Effector memory CD4-positive, alpha-beta T cell (primary cell): ENCODE results near the gene PRKCE.

Experiments
- DNase-seq, 3 donors: peaks; one replicate each; pipeline ENCODE4 v3.0.0-alpha.2; 2020
- H3K27ac ChIP-seq: 2 replicates; pipeline ENCODE4 v1.7.0; 2013; ENCODE audit warnings: mild to moderate bottlenecking, low read length, moderate library complexity; ENCODE audit not compliant: insufficient read depth, poor library complexity, severe bottlenecking
- H3K27me3 ChIP-seq: replicated peaks from 2 replicates; pipeline ENCODE4 v1.7.0; 2013; ENCODE audit warnings: mild to moderate bottlenecking, low read length; ENCODE audit not compliant: insufficient read depth, control insufficient read depth, poor library complexity, severe bottlenecking
- H3K36me3 ChIP-seq: 2 replicates; pipeline ENCODE4 v1.7.0; 2013; ENCODE audit warnings: mild to moderate bottlenecking, low read length, moderate library complexity; ENCODE audit not compliant: control insufficient read depth, insufficient read depth
- H3K4me1 ChIP-seq: 2 replicates; pipeline ENCODE4 v1.7.0; 2013; ENCODE audit warnings: low read length, mild to moderate bottlenecking; ENCODE audit not compliant: control insufficient read depth, insufficient read depth, poor library complexity, severe bottlenecking
- H3K4me3 ChIP-seq: 2 replicates; pipeline ENCODE4 v1.7.0; 2013; ENCODE audit warnings: low read length, low read depth, mild to moderate bottlenecking; ENCODE audit not compliant: insufficient read depth, poor library complexity, severe bottlenecking
- H3K9me3 ChIP-seq: 2 replicates; pipeline ENCODE4 v1.7.0; 2013; ENCODE audit warnings: mild to moderate bottlenecking, low read length, moderate library complexity; ENCODE audit not compliant: control insufficient read depth

Gene PRKCE

GRCh38 chr2:45614330-45614729 lies 37.1 kb upstream of the PRKCE start:
- no peak overlapping the region for H3K4me3 ChIP-seq
- no peaks in the 10 kb centered on the region for H3K9me3 ChIP-seq
- no peak overlapping the region for H3K27ac ChIP-seq
- no peak for DNase-seq
- peaks cover 5% of the 10 kb centered on the region for H3K4me1 ChIP-seq
- no peaks in the 10 kb centered on the region for H3K27me3 ChIP-seq
- H3K36me3 ChIP-seq: no peaks in the 10 kb centered on the region

GRCh38 chr2:45614871-45615415 lies 36.5 kb upstream of the PRKCE start:
- Histone ChIP-seq H3K27ac (no peak overlapping the region), H3K27me3 (no peaks in the 10 kb centered on the region), H3K4me3 (no peak overlapping the region), H3K36me3 (no peaks in the 10 kb centered on the region), H3K9me3 (no peaks in the 10 kb centered on the region), H3K4me1 (peaks cover 3% of the 10 kb centered on the region)
- no peak for DNase-seq

GRCh38 chr2:45616658-45617411 lies 34.6 kb upstream of the PRKCE start:
- H3K9me3 ChIP-seq: no peaks in the 10 kb centered on the region

GRCh38 chr2:45617496-45617895 lies 34.0 kb upstream of the PRKCE start:
- H3K4me1 ChIP-seq: no peaks in the 10 kb centered on the region
- DNase-seq: no peak
- no peak overlapping the region for H3K4me3 ChIP-seq
- H3K36me3 ChIP-seq: no peaks in the 10 kb centered on the region
- H3K9me3 ChIP-seq: no peaks in the 10 kb centered on the region
- no peak overlapping the region for H3K27ac ChIP-seq
- H3K27me3 ChIP-seq: peaks cover 2% of the 10 kb centered on the region

More at GRCh38 chr2:45616658-45617411, 34.6 kb upstream of the PRKCE start:
- DNase-seq: no peak
- Histone ChIP-seq H3K4me3 (no peak overlapping the region), H3K4me1 (no peaks in the 10 kb centered on the region), H3K27me3 (no peaks in the 10 kb centered on the region), H3K27ac (no peak overlapping the region), H3K36me3 (no peaks in the 10 kb centered on the region)

- Histone ChIP-seq H3K27ac (no peak overlapping the region), H3K4me3 (no peak overlapping the region), H3K36me3 (no peaks in the 10 kb centered on the region), H3K27me3 (peaks cover 3% of the 10 kb centered on the region), H3K9me3 (no peaks in the 10 kb centered on the region), H3K4me1 (no peaks in the 10 kb centered on the region)
- DNase-seq: no peak
These were observed 29.0 kb upstream of the PRKCE start for GRCh38 chr2:45622336-45623075.

- no peak overlapping the region for H3K4me3 ChIP-seq
- H3K27me3 ChIP-seq: peaks cover 3% of the 10 kb centered on the region
These were observed 28.4 kb upstream of the PRKCE start for GRCh38 chr2:45623098-45623497.

GRCh38 chr2:45625824-45626223 lies 25.7 kb upstream of the PRKCE start:
- no peak for DNase-seq
- Histone ChIP-seq H3K4me3 (no peak overlapping the region), H3K36me3 (no peaks in the 10 kb centered on the region), H3K9me3 (no peaks in the 10 kb centered on the region), H3K4me1 (no peaks in the 10 kb centered on the region), H3K27ac (no peak overlapping the region), H3K27me3 (peaks cover 3% of the 10 kb centered on the region)

More at GRCh38 chr2:45623098-45623497, 28.4 kb upstream of the PRKCE start:
- Histone ChIP-seq H3K27ac (no peak overlapping the region), H3K9me3 (no peaks in the 10 kb centered on the region), H3K36me3 (no peaks in the 10 kb centered on the region), H3K4me1 (no peaks in the 10 kb centered on the region)
- no peak for DNase-seq

- H3K27me3 ChIP-seq: peaks cover 7% of the 10 kb centered on the region
- no peaks in the 10 kb centered on the region for H3K36me3 ChIP-seq
- H3K27ac ChIP-seq: no peak overlapping the region
- H3K9me3 ChIP-seq: no peaks in the 10 kb centered on the region
- DNase-seq: no peak
- no peaks in the 10 kb centered on the region for H3K4me1 ChIP-seq
- no peak overlapping the region for H3K4me3 ChIP-seq
These were observed 24.9 kb upstream of the PRKCE start for GRCh38 chr2:45626387-45627221.

GRCh38 chr2:45627911-45628310 lies 23.6 kb upstream of the PRKCE start:
- no peak for DNase-seq

More at GRCh38 chr2:45627911-45628310, 23.6 kb upstream of the PRKCE start:
- no peaks in the 10 kb centered on the region for H3K9me3 ChIP-seq
- H3K4me1 ChIP-seq: no peaks in the 10 kb centered on the region
- H3K27me3 ChIP-seq: peaks cover 4% of the 10 kb centered on the region
- H3K27ac ChIP-seq: no peak overlapping the region
- no peak overlapping the region for H3K4me3 ChIP-seq
- H3K36me3 ChIP-seq: no peaks in the 10 kb centered on the region
